NK-92 treated with Interleukin-12 subunit alpha and Interleukin-12 subunit beta, amount 100 ng/mL, for 24 hours (cell line): ENCODE results near the gene PLXNA2.

Source experiments
- DNase-seq: peaks from one replicate; lab custom pipeline; 2025; lab: John Stamatoyannopoulos, UW

The PLXNA2 gene

GRCh38 chr1:208142590-208143382 lies 101.4 kb downstream of the PLXNA2 start:
- DNase-seq: no peak

GRCh38 chr1:208141610-208142192 lies 102.5 kb downstream of the PLXNA2 start:
- no peak for DNase-seq

- DNase-seq: no peak
Observed at GRCh38 chr1:208139434-208140045, 104.6 kb downstream of the PLXNA2 start.

- no peak for DNase-seq
Observed at GRCh38 chr1:208137193-208137592, 107.0 kb downstream of the PLXNA2 start.

- DNase-seq: no peak
Observed at GRCh38 chr1:208136459-208137182, 107.6 kb downstream of the PLXNA2 start.

GRCh38 chr1:208135354-208135753 lies 108.8 kb downstream of the PLXNA2 start:
- no peak for DNase-seq

GRCh38 chr1:208134491-208134890 lies 109.7 kb downstream of the PLXNA2 start:
- DNase-seq: no peak

- no peak for DNase-seq
Observed at GRCh38 chr1:208133355-208133754, 110.8 kb downstream of the PLXNA2 start.

GRCh38 chr1:208132287-208132882 lies 111.8 kb downstream of the PLXNA2 start:
- DNase-seq: no peak

GRCh38 chr1:208131621-208132286 lies 112.4 kb downstream of the PLXNA2 start:
- DNase-seq: no peak

GRCh38 chr1:208129487-208129886 lies 114.7 kb downstream of the PLXNA2 start:
- DNase-seq: no peak

- DNase-seq: no peak
Observed at GRCh38 chr1:208129060-208129459, 115.1 kb downstream of the PLXNA2 start.

GRCh38 chr1:208127792-208128529 lies 116.2 kb downstream of the PLXNA2 start:
- DNase-seq: no peak

GRCh38 chr1:208127284-208127683 lies 116.9 kb downstream of the PLXNA2 start:
- no peak for DNase-seq

GRCh38 chr1:208126108-208126507 lies 118.1 kb downstream of the PLXNA2 start:
- DNase-seq: no peak

- DNase-seq: no peak
Observed at GRCh38 chr1:208122612-208123358, 121.4 kb downstream of the PLXNA2 start.

GRCh38 chr1:208121813-208122364 lies 122.3 kb downstream of the PLXNA2 start:
- DNase-seq: no peak

GRCh38 chr1:208120431-208120790 lies 123.8 kb downstream of the PLXNA2 start:
- no peak for DNase-seq

- no peak for DNase-seq
Observed at GRCh38 chr1:208118841-208119606, 125.2 kb downstream of the PLXNA2 start.
